ENCODE data around the gene GABRP.

- no peak for TF ChIP-seq CTCF (IDR thresholded peaks at IDR 0.05; ENCODE audit: low read depth, low read length)
- no peak for TF ChIP-seq MAX (IDR thresholded peaks at IDR 0.05; ENCODE audit: low read depth, low read length)
- no peak for TF ChIP-seq POLR2A (IDR thresholded peaks at IDR 0.05; ENCODE audit: extremely low read depth, insufficient read length)
- TF ChIP-seq MYC (IDR thresholded peaks at IDR 0.05; ENCODE audit: low read depth, low read length) = no peak
These were observed 73.5 kb downstream of the GABRP start for GRCh38 chr5:170857066-170857465.
